DND-41 (cell line): Measurements from ENCODE around the gene SND1.

Experiments used
- EZH2 ChIP-seq: IDR thresholded peaks from 3 replicates; pipeline ENCODE4 v1.6.1; 2012; ENCODE audit warnings: borderline replicate concordance, low read depth, mild to moderate bottlenecking, moderate library complexity, low read length, inconsistent platforms; ENCODE audit not compliant: severe bottlenecking
- TF ChIP-seq, protein P1 (sequence below): IDR thresholded peaks from 2 replicates; pipeline ENCODE4 v1.5.1; 2012; ENCODE audit warnings: borderline replicate concordance, low read length, moderate library complexity, mild to moderate bottlenecking; ENCODE audit not compliant: poor library complexity, severe bottlenecking; ENCODE audit errors: extremely low read depth

DNA sequence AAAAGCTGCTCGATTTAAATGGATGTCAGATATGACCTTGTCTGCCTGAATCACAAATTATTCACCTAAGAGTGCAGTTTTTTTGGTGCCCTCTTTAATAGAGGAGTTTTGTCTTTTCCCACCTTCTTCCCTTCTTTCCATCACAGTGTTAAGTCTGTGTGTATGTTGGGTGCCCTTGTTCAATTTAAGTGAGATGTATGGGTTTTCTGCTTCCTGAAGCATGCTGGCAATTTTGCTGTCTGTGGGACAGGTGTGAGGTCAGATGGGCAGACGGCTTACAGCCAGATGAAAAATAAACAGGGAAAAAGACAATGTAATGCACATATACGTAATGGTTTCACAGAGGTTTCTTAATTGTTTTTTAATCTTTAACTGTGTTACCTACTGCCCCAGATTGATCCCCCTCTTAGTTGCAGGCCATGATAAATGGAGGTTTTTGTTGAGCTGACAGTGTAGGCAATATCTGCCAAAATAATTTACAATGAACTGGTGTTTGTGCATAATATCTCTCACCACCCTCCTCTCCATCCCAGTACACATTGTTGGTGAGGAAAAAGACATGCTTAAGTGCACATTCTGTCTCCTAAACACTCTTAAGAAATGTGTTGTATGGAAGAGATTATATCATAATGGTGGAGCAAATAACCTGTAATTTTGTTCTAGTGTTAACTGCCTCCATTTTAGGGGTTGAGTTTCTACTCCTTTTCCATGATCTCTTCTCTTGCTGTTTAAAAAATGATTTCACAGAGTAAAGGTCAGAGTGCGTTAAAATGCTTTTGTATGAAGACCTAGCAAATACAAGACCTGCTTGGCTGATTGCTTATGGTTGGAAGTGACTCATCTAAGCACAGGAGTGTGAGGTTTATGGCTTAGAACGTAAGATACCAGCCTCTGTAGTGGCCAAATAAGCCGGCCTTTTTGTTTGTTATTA is 255.4 kb downstream of the SND1 start:
- TF ChIP-seq EZH2: no peak
- TF ChIP-seq, protein P1, sequence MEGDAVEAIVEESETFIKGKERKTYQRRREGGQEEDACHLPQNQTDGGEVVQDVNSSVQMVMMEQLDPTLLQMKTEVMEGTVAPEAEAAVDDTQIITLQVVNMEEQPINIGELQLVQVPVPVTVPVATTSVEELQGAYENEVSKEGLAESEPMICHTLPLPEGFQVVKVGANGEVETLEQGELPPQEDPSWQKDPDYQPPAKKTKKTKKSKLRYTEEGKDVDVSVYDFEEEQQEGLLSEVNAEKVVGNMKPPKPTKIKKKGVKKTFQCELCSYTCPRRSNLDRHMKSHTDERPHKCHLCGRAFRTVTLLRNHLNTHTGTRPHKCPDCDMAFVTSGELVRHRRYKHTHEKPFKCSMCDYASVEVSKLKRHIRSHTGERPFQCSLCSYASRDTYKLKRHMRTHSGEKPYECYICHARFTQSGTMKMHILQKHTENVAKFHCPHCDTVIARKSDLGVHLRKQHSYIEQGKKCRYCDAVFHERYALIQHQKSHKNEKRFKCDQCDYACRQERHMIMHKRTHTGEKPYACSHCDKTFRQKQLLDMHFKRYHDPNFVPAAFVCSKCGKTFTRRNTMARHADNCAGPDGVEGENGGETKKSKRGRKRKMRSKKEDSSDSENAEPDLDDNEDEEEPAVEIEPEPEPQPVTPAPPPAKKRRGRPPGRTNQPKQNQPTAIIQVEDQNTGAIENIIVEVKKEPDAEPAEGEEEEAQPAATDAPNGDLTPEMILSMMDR: no peak
